Prostate gland (tissue), 2 donors: Measurements from ENCODE around the gene HNRNPAB. TPM values are rescaled to one million over a fixed set of nuclear protein-coding genes. Genes with fewer than 3 reads are reported as not detected.

ENCODE experiments used
- DNase-seq: peaks from one replicate; pipeline ENCODE4 v3.0.0-alpha.2; 2019; ENCODE audit warnings: low spot score
- H3K27ac ChIP-seq, 2 donors: fragments of 200-600 bp; sonication (generic); 2 replicates each; pipeline ENCODE4 v1.5.1; 2017 to 2019
- H3K27me3 ChIP-seq: fragments of 200-600 bp; sonication (generic); replicated peaks from 2 replicates; pipeline ENCODE4 v1.5.1; 2019; ENCODE audit not compliant: insufficient read depth
- H3K36me3 ChIP-seq, 2 donors: fragments of 200-600 bp; sonication (generic); 1 replicate in 1 of 2; 2 replicates in 1 of 2; pipeline versions ENCODE4 v1.5.1 to v1.8.1; 2017 to 2019
- H3K4me1 ChIP-seq: fragments of 200-600 bp; sonication (generic); replicated peaks from 2 replicates; pipeline ENCODE4 v1.5.1; 2019
- H3K4me3 ChIP-seq, 2 donors: fragments of 200-600 bp; sonication (generic); 2 replicates each; pipeline ENCODE4 v1.5.1; 2017 to 2019
- H3K9me3 ChIP-seq: fragments of 200-600 bp; sonication (generic); 2 replicates; pipeline ENCODE4 v1.5.1; 2017
- CTCF ChIP-seq, 4 experiments: fragments of 200-600 bp in 2 of 4; fragments of 450-650 bp in 2 of 4; sonication (generic) in 2 of 4; IDR thresholded peaks; 1 replicate in 3 of 4; 2 replicates in 1 of 4; pipeline ENCODE4 v1.5.1; 2016 to 2019; ENCODE audit warnings: antibody characterized with exemption in 4 of 4, mild to moderate bottlenecking in 2 of 4, moderate library complexity in 2 of 4
- POLR2A ChIP-seq: fragments of 450-650 bp; IDR thresholded peaks from one replicate; pipeline ENCODE4 v1.6.1; 2016; ENCODE audit warnings: antibody characterized with exemption, mild to moderate bottlenecking
- POLR2AphosphoS5 ChIP-seq: sonication (generic); formaldehyde crosslinking; IDR thresholded peaks from one replicate; pipeline ENCODE4 v1.6.1; 2017; ENCODE audit warnings: antibody characterized with exemption
- WGBS: methylation state at CpG from one replicate; pipeline ENCODE4 v1.1.5; 2018; 5-methylcytosine and 5-hydroxymethylcytosine counted together
- intact Hi-C: fragments of 100-400 bp; cut with DNase I; formaldehyde crosslinking; loops from one replicate; pipeline ENCODE4 v1.14.2; 2022
- total RNA-seq, 2 donors: library from RNA; depleted of rRNA; stranded (reverse); fragments of >200 nt; gene quantifications; one replicate each; pipeline ENCODE4 v1.1.0, GENCODE V29; 2016

The HNRNPAB gene
- total RNA-seq, 2 donors from 2014 or later, result 73.1 to 104 TPM

- Histone ChIP-seq H3K27ac (no peak overlapping the region), H3K36me3 (no peaks in the 10 kb centered on the region), H3K4me1 (no peaks in the 10 kb centered on the region), H3K4me3 (no peak overlapping the region), H3K27me3 (no peaks in the 10 kb centered on the region), H3K9me3 (no peaks in the 10 kb centered on the region)
- no peak for DNase-seq
- 82% methylated on average over 11 of the region's 11 CpGs for WGBS
- intact Hi-C loops, result no loop called here
- no peak for TF ChIP-seq CTCF (IDR thresholded peaks at IDR 0.05)
- TF ChIP-seq POLR2AphosphoS5, result no peak
- TF ChIP-seq POLR2A, result no peak
These were observed 5.6 kb upstream of the HNRNPAB start for GRCh38 chr5:178198706-178199105.

GRCh38 chr5:178199581-178200434 lies 4.5 kb upstream of the HNRNPAB start:
- H3K27ac ChIP-seq, result no peak overlapping the region
- 48% methylated on average over 12 of the region's 12 CpGs for WGBS
- intact Hi-C loops, result no loop called here
- no peaks in the 10 kb centered on the region for H3K27me3 ChIP-seq
- no peaks in the 10 kb centered on the region for H3K4me1 ChIP-seq
- peak; percentile 23 for TF ChIP-seq POLR2AphosphoS5
- no peak for TF ChIP-seq POLR2A
- H3K4me3 ChIP-seq, result no peak overlapping the region
- DNase-seq, result peak; percentile 57
- H3K36me3 ChIP-seq, result no peaks in the 10 kb centered on the region
- no peaks in the 10 kb centered on the region for H3K9me3 ChIP-seq

GRCh38 chr5:178201221-178201926 lies 3.0 kb upstream of the HNRNPAB start:
- no peaks in the 10 kb centered on the region for H3K9me3 ChIP-seq
- 86% methylated on average over 14 of the region's 14 CpGs for WGBS
- no peak overlapping the region for H3K27ac ChIP-seq
- no peak for DNase-seq
- H3K4me3 ChIP-seq, result no peak overlapping the region
- H3K27me3 ChIP-seq, result no peaks in the 10 kb centered on the region
- peaks cover 6% of the 10 kb centered on the region for H3K4me1 ChIP-seq
- TF ChIP-seq CTCF (IDR thresholded peaks at IDR 0.05) (no peak), POLR2AphosphoS5 (no peak), POLR2A (no peak)
- H3K36me3 ChIP-seq, result no peaks in the 10 kb centered on the region
- intact Hi-C loops, result no loop called here

GRCh38 chr5:178201927-178202235 lies 2.5 kb upstream of the HNRNPAB start:
- Histone ChIP-seq H3K4me1 (peaks cover 11% of the 10 kb centered on the region), H3K27ac (no peak overlapping the region), H3K9me3 (no peaks in the 10 kb centered on the region), H3K27me3 (no peaks in the 10 kb centered on the region), H3K36me3 (no peaks in the 10 kb centered on the region), H3K4me3 (no peak overlapping the region)
- no peak for TF ChIP-seq POLR2AphosphoS5
- no peak for TF ChIP-seq POLR2A
- no peak for TF ChIP-seq CTCF (IDR thresholded peaks at IDR 0.05)
- WGBS, result 51% methylated on average over 2 of the region's 2 CpGs
- DNase-seq, result no peak
- intact Hi-C loops, result no loop called here

- Histone ChIP-seq H3K4me1 (peaks cover 13% of the 10 kb centered on the region), H3K9me3 (no peaks in the 10 kb centered on the region), H3K4me3 (no peak overlapping the region), H3K36me3 (no peaks in the 10 kb centered on the region), H3K27me3 (no peaks in the 10 kb centered on the region), H3K27ac (no peak overlapping the region)
- intact Hi-C loops, result no loop called here
- WGBS, result 93% methylated on average over 10 of the region's 10 CpGs
- no peak for DNase-seq
- TF ChIP-seq CTCF (IDR thresholded peaks at IDR 0.05) (no peak), POLR2AphosphoS5 (no peak), POLR2A (no peak)
These were observed 1.8 kb upstream of the HNRNPAB start for GRCh38 chr5:178202541-178202940.
